Kidney (tissue), 14 donors: ENCODE measurements around the gene BCL3. TPM values are rescaled to one million over a fixed set of nuclear protein-coding genes. Genes with fewer than 3 reads are reported as not detected.
A peak's percentile ranks its signal among the peaks of the same experiment; 100 is the strongest.
"Not testable (repeated sequence)": the region's sequence is repeated elsewhere in the genome, so short reads cannot be mapped to it uniquely, and the experiment has no call there.

Source experiments
- DNase-seq, 5 donors: peaks; one replicate each; pipeline ENCODE4 v3.0.0-alpha.2; 2013 to 2020
- FAIRE-seq: peaks from 2 replicates; lab custom pipeline; 2012; peaks lifted over from hg19 to GRCh38; lab: Jason Lieb, UNC
- H3K27ac ChIP-seq, 2 donors: one replicate each; pipeline ENCODE4 v1.7.0; 2013; ENCODE audit warnings: low read depth in 2 of 2, low read length in 2 of 2, inconsistent platforms in 1 of 2
- H3K27me3 ChIP-seq: one replicate; pipeline ENCODE4 v1.7.1; 2013; ENCODE audit warnings: low read length, inconsistent platforms; ENCODE audit not compliant: control insufficient read depth, insufficient read depth
- H3K36me3 ChIP-seq, 3 donors: one replicate each; pipeline versions ENCODE4 v1.7.0 to v1.7.1; 2013; ENCODE audit warnings: low read length in 3 of 3, control low read depth in 1 of 3, inconsistent platforms in 1 of 3; ENCODE audit not compliant: insufficient read depth in 3 of 3, control insufficient read depth in 2 of 3
- H3K4me1 ChIP-seq, 3 donors: one replicate each; pipeline versions ENCODE4 v1.7.0 to v1.7.1; 2013; ENCODE audit warnings: low read length in 3 of 3, inconsistent platforms in 1 of 3, low read depth in 1 of 3; ENCODE audit not compliant: control insufficient read depth in 2 of 3, insufficient read depth in 2 of 3
- H3K4me3 ChIP-seq, 3 donors: one replicate each; pipeline versions ENCODE4 v1.7.0 to v1.8.1; 2013; ENCODE audit warnings: low read length in 3 of 3, control low read depth in 1 of 3, inconsistent platforms in 1 of 3
- H3K9ac ChIP-seq, 3 donors: one replicate each; pipeline versions ENCODE4 v1.7.0 to v1.7.1; 2013; ENCODE audit warnings: low read length in 3 of 3, control low read depth in 1 of 3, inconsistent platforms in 1 of 3
- H3K9me3 ChIP-seq, 3 donors: one replicate each; pipeline versions ENCODE4 v1.7.0 to v1.7.1; 2013; ENCODE audit warnings: low read length in 3 of 3, control low read depth in 1 of 3, inconsistent platforms in 1 of 3; ENCODE audit not compliant: control insufficient read depth in 2 of 3, insufficient read depth in 1 of 3
- intact Hi-C: fragments of 100-400 bp; cut with DNase I; formaldehyde crosslinking; loops from one replicate; pipeline ENCODE4 v1.11.1; 2022
- polyA plus RNA-seq: library from polyadenylated mRNA; stranded (reverse); fragments of 350-450 nt; fragmentation: Illumina TruSeq; extraction: RNeasy Lipid Tissue Mini Kit (QIAGEN cat#74804); gene quantifications from one replicate; pipeline ENCODE4 v1.2.3, GENCODE V29; 2014; ENCODE audit warnings: low read depth, low replicate concordance; ENCODE audit not compliant: insufficient read depth
- total RNA-seq: library from RNA; stranded (reverse); fragmentation: NEBNext Ultra II Directional; extraction: Animal tissue kit (Norgen Biotek cat#: 25700); gene quantifications from one replicate; pipeline ENCODE4 v1.2.1, GENCODE V29; 2021
- TF ChIP-seq, protein P1 (sequence below): IDR thresholded peaks from 3 replicates; pipeline ENCODE4 v1.5.1; 2012; ENCODE audit warnings: mild to moderate bottlenecking, moderate library complexity, borderline replicate concordance; ENCODE audit not compliant: insufficient read depth; ENCODE audit errors: extremely low read depth
- donor health status: control.
- donor health status: control.
- donor health status: control.
- donor health status: control.
- donor health status: control.
- donor health status: DM: yes; HTN: yes; CAD: no.
- donor health status: Normal renal cell carcinoma (clear cell type).

Gene BCL3
- total and polyA plus RNA-seq, 2 donors from 2014 or later, result 23.2 to 86.8 TPM

DNA sequence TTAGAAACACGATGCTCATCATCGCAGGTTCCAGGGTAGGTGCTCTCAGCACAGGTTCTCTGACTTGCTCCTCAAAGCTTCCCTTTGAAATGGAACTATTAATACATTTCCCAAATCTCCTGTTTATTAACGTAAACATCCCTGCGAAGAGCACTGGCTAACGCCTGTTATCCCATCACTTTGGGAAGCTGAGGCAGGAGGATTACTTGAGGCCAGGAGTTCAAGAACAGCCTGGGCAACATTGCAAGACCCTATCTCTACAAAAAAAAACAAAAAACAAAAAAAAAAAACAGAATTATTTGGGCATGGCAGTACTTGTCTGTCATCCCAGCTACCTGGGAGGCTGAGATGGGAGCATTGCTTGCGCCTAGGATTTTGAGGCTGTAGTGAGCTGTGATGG lies 30.9 kb upstream of the BCL3 start:
- H3K4me3 ChIP-seq, result no peak overlapping the region
- H3K27me3 ChIP-seq, result no peaks in the 10 kb centered on the region
- intact Hi-C loops, result no loop called here
- no peak overlapping the region for H3K27ac ChIP-seq
- no peaks in the 10 kb centered on the region for H3K9me3 ChIP-seq
- H3K9ac ChIP-seq, result no peak overlapping the region
- no peak for DNase-seq
- peaks cover 3 to 15% (median 14%) of the 10 kb centered on the region in 3 donors for H3K4me1 ChIP-seq
- TF ChIP-seq, protein P1, sequence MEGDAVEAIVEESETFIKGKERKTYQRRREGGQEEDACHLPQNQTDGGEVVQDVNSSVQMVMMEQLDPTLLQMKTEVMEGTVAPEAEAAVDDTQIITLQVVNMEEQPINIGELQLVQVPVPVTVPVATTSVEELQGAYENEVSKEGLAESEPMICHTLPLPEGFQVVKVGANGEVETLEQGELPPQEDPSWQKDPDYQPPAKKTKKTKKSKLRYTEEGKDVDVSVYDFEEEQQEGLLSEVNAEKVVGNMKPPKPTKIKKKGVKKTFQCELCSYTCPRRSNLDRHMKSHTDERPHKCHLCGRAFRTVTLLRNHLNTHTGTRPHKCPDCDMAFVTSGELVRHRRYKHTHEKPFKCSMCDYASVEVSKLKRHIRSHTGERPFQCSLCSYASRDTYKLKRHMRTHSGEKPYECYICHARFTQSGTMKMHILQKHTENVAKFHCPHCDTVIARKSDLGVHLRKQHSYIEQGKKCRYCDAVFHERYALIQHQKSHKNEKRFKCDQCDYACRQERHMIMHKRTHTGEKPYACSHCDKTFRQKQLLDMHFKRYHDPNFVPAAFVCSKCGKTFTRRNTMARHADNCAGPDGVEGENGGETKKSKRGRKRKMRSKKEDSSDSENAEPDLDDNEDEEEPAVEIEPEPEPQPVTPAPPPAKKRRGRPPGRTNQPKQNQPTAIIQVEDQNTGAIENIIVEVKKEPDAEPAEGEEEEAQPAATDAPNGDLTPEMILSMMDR, result no peak
- no peak for FAIRE-seq
- H3K36me3 ChIP-seq, result no peaks in the 10 kb centered on the region

DNA sequence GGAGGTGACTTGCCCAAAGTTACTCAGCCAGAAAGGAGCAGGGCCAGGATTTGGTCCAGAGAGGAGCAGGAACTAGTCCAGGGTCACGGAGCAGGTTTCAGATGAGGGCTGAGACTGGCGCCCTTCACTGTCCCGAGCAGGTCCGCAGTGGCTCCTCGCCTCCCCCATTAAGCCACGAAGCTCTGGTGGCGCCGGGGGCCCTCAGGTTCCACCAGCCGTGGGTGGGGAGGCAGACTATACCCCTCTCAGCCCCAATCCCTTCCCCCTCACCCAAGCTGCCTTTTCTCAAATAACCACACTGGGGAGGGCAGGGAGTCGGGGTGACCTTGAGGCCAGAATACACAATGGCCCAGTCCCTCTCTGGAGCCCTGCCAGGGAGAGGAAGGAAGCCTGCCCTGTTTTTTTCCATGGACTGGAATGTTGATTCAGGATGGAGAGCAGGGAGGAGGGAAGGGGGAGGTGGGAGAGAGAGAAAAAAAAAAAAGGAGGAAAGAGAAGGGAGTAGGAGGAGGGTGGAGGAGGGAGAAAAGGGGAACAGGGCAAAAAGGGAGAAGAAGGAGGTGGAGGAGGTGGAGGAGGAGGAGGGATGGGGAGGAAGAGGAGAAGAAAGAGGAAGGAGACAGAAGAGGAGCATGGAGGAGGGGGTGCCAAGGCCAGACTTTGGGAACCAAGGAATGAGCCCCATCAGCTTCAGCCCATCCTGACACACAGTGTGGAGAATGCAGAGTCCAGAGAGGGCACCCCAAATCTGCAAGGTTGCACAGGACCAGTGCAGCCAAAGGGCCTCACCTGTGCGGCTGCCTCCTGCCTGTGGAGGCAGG lies 29.9 kb upstream of the BCL3 start:
- intact Hi-C loops, result no loop called here
- TF ChIP-seq, protein P1, result no peak
- Histone ChIP-seq H3K36me3 (no peaks in the 10 kb centered on the region), H3K9ac (peak overlapping the region in 2 of 3 donors; percentile 8 to 84), H3K27me3 (no peaks in the 10 kb centered on the region), H3K4me1 (peaks cover 3 to 15% (median 15%) of the 10 kb centered on the region in 3 donors), H3K4me3 (peak overlapping the region; percentile 16 to 59 (median 33)), H3K27ac (peak overlapping the region; percentile 91 to 95), H3K9me3 (no peaks in the 10 kb centered on the region)
- FAIRE-seq (peak; percentile 17), DNase-seq (peak; percentile 88 to 97 (median 92))

DNA sequence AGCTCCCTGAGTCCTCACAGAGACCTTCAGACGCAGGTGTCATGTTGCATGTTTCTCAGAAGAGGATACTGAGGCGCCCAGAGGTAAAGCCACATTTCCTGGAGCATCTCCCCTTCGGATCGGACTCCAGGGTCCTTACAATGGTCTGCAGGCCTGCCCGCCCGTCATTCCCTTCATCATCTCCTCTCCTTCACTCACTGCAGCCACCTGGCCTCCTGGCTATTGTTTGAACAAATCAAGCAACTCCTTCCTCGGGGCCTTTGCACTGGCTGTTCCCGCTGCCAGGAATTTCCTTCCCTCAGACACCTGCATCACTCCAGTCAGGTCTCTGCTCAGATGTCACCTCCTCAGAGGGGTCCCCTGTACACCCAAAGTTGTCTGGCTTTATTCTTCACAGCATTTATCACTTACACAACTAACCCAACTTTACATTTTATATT lies 29.2 kb upstream of the BCL3 start:
- TF ChIP-seq, protein P1, result no peak

DNA sequence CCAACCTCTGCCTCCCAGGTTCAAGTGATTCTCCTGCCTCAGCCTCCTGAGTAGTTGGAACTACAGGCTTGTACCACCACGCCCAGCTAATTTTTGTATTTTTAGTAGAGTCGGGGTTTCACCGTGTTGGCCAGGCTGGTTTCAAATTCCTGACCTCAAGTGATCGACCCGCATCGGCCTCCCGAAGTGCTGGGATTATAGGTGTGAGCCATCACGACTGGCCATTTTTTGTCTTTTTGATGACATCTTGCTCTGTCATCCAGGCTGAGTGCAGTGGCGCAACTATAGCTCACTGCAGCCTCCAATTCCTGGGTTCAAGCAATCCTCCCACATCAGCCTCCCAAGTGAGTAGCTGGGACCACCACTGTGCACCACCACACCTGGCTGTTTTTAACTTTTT lies 28.1 kb upstream of the BCL3 start:
- peaks cover 3 to 25% (median 24%) of the 10 kb centered on the region in 3 donors for H3K4me1 ChIP-seq
- H3K36me3 ChIP-seq, H3K9ac ChIP-seq, DNase-seq, H3K4me3 ChIP-seq, H3K9me3 ChIP-seq, FAIRE-seq, H3K27me3 ChIP-seq, H3K27ac ChIP-seq, intact Hi-C loops: not testable (repeated sequence)

More for the DNA sequence above, 29.2 kb upstream of the BCL3 start:
- no peak for DNase-seq
- H3K9me3 ChIP-seq, result no peaks in the 10 kb centered on the region
- FAIRE-seq, result no peak
- H3K9ac ChIP-seq, result peak overlapping the region in 1 of 3 donors; percentile 84
- H3K36me3 ChIP-seq, result no peaks in the 10 kb centered on the region
- H3K4me3 ChIP-seq, result peak overlapping the region in 1 of 3 donors; percentile 59
- H3K27ac ChIP-seq, result peak overlapping the region; percentile 60 to 91
- no peaks in the 10 kb centered on the region for H3K27me3 ChIP-seq
- H3K4me1 ChIP-seq, result peaks cover 3 to 20% (median 18%) of the 10 kb centered on the region in 3 donors
- intact Hi-C loops, result no loop called here
